ENCODE data around the gene ACTN3. TPM values are rescaled to one million over a fixed set of nuclear protein-coding genes. Genes with fewer than 3 reads are reported as not detected.

Gene ACTN3
- total and polyA plus RNA-seq, 3 experiments from 2014 or later, result 0.31 to 0.33 TPM; not detected in 1

- no peaks in the 10 kb centered on the region for H3K27me3 ChIP-seq (ENCODE audit: insufficient read depth, low read length, poor library complexity, severe bottlenecking)
- Mint-ChIP-seq H3K36me3 (peaks cover 0 to 1% (median 0%) of the 10 kb centered on the region in 3 donors), H3K4me1 (peaks cover 0 to 6% (median 1%) of the 10 kb centered on the region in 3 donors), H3K9me3 (no peaks in the 10 kb centered on the region), H3K4me3 (no peak overlapping the region), H3K27me3 (peaks cover 6 to 16% of the 10 kb centered on the region in 2 donors), H3K27ac (no peak overlapping the region)
- H3K27ac ChIP-seq (ENCODE audit: low read depth, low read length), result no peak overlapping the region
- H3K36me3 ChIP-seq (ENCODE audit: insufficient read depth, low read length), result no peaks in the 10 kb centered on the region
- no peak for DNase-seq
- H3K4me3 ChIP-seq (ENCODE audit: low read length), result no peak overlapping the region
- no peaks in the 10 kb centered on the region for H3K9me3 ChIP-seq (ENCODE audit: low read length)
- H3K4me1 ChIP-seq (ENCODE audit: insufficient read depth, low read length), result peaks cover 5% of the 10 kb centered on the region
- CTCF ChIA-PET, result interaction anchor here (1.6 kb wide), 1 partner anchor 40 kb away, joined by 3 read pairs; no protein-coding TSS in a partner anchor
- POLR2A ChIA-PET, result no interaction called here
These were observed 7.9 kb downstream of the ACTN3 start for GRCh38 chr11:66554602-66555001.

- Mint-ChIP-seq H3K9me3 (no peaks in the 10 kb centered on the region), H3K36me3 (peaks cover 0 to 1% (median 0%) of the 10 kb centered on the region in 3 donors), H3K27ac (no peak overlapping the region), H3K27me3 (peaks cover 6 to 16% of the 10 kb centered on the region in 2 donors), H3K4me1 (peaks cover 0 to 6% (median 1%) of the 10 kb centered on the region in 3 donors), H3K4me3 (no peak overlapping the region)
- CTCF ChIA-PET, result interaction anchor here (0.6 to 1.6 kb wide), 2 partner anchors 40 to 960 kb away, joined by 3 read pairs; partner anchors contain the start of gene KCNK7
- no peaks in the 10 kb centered on the region for H3K36me3 ChIP-seq (ENCODE audit: insufficient read depth, low read length)
- peaks cover 5% of the 10 kb centered on the region for H3K4me1 ChIP-seq (ENCODE audit: insufficient read depth, low read length)
- H3K4me3 ChIP-seq (ENCODE audit: low read length), result no peak overlapping the region
- DNase-seq, result no peak
- no peaks in the 10 kb centered on the region for H3K9me3 ChIP-seq (ENCODE audit: low read length)
- no peak overlapping the region for H3K27ac ChIP-seq (ENCODE audit: low read depth, low read length)
- POLR2A ChIA-PET, result no interaction called here
- no peaks in the 10 kb centered on the region for H3K27me3 ChIP-seq (ENCODE audit: insufficient read depth, low read length, poor library complexity, severe bottlenecking)
These were observed 8.7 kb downstream of the ACTN3 start for GRCh38 chr11:66555416-66555815.

- Histone ChIP-seq H3K9me3 (ENCODE audit: low read length) (no peaks in the 10 kb centered on the region), H3K27ac (ENCODE audit: low read depth, low read length) (no peak overlapping the region), H3K36me3 (ENCODE audit: insufficient read depth, low read length) (no peaks in the 10 kb centered on the region), H3K27me3 (ENCODE audit: insufficient read depth, low read length, poor library complexity, severe bottlenecking) (no peaks in the 10 kb centered on the region), H3K4me1 (ENCODE audit: insufficient read depth, low read length) (peaks cover 5% of the 10 kb centered on the region), H3K4me3 (ENCODE audit: low read length) (no peak overlapping the region)
- Mint-ChIP-seq H3K9me3 (no peaks in the 10 kb centered on the region), H3K27me3 (peaks cover 6 to 16% of the 10 kb centered on the region in 2 donors), H3K4me3 (no peak overlapping the region), H3K36me3 (peaks cover 0 to 1% (median 0%) of the 10 kb centered on the region in 3 donors), H3K27ac (no peak overlapping the region), H3K4me1 (peaks cover 0 to 6% (median 1%) of the 10 kb centered on the region in 3 donors)
- CTCF ChIA-PET, result interaction anchor here (1.6 kb wide), 1 partner anchor 39 kb away, joined by 3 read pairs; no protein-coding TSS in a partner anchor
- POLR2A ChIA-PET, result no interaction called here
- DNase-seq, result no peak
These were observed 9.4 kb downstream of the ACTN3 start for GRCh38 chr11:66556086-66556485.

GRCh38 chr11:66557733-66558326 is 11.1 kb downstream of the ACTN3 start:
- POLR2A ChIA-PET, result no interaction called here
- H3K9me3 Mint-ChIP-seq, result no peaks in the 10 kb centered on the region
- peaks cover 8 to 16% of the 10 kb centered on the region in 2 donors for H3K27me3 Mint-ChIP-seq
- no peak overlapping the region for H3K27ac Mint-ChIP-seq
- no peak overlapping the region for H3K27ac ChIP-seq (ENCODE audit: low read depth, low read length)
- no peak overlapping the region for H3K4me3 ChIP-seq (ENCODE audit: low read length)
- H3K36me3 Mint-ChIP-seq, result peaks cover 0 to 1% (median 0%) of the 10 kb centered on the region in 3 donors
- no peak for DNase-seq
- no peak overlapping the region for H3K4me3 Mint-ChIP-seq
- H3K9me3 ChIP-seq (ENCODE audit: low read length), result no peaks in the 10 kb centered on the region
- H3K4me1 ChIP-seq (ENCODE audit: insufficient read depth, low read length), result peaks cover 5% of the 10 kb centered on the region
- peaks cover 0 to 6% (median 1%) of the 10 kb centered on the region in 3 donors for H3K4me1 Mint-ChIP-seq
- CTCF ChIA-PET, result interaction anchor here (1.0 kb wide), 1 partner anchor 10 kb away, joined by 3 read pairs; no protein-coding TSS in a partner anchor
- H3K27me3 ChIP-seq (ENCODE audit: insufficient read depth, low read length, poor library complexity, severe bottlenecking), result no peaks in the 10 kb centered on the region
- no peaks in the 10 kb centered on the region for H3K36me3 ChIP-seq (ENCODE audit: insufficient read depth, low read length)

- Mint-ChIP-seq H3K9me3 (no peaks in the 10 kb centered on the region), H3K4me3 (peak overlapping the region in 2 of 7 donors; percentile 17 to 25), H3K4me1 (peaks cover 0 to 6% (median 1%) of the 10 kb centered on the region in 3 donors), H3K36me3 (peaks cover 0 to 1% (median 0%) of the 10 kb centered on the region in 3 donors), H3K27me3 (peaks cover 8 to 16% of the 10 kb centered on the region in 2 donors), H3K27ac (no peak overlapping the region)
- no peaks in the 10 kb centered on the region for H3K36me3 ChIP-seq (ENCODE audit: insufficient read depth, low read length)
- no peak overlapping the region for H3K4me3 ChIP-seq (ENCODE audit: low read length)
- H3K9me3 ChIP-seq (ENCODE audit: low read length), result no peaks in the 10 kb centered on the region
- DNase-seq, result peak in 4 of 5 donors; percentile 25 to 53 (median 27)
- no peak overlapping the region for H3K27ac ChIP-seq (ENCODE audit: low read depth, low read length)
- ChIA-PET POLR2A (interaction anchor here (0.5 kb wide), 1 partner anchor 110 kb away, joined by 3 read pairs; no protein-coding TSS in a partner anchor), CTCF (interaction anchor here (0.6 kb wide), 1 partner anchor 121 kb away, joined by 3 read pairs; no protein-coding TSS in a partner anchor)
- H3K4me1 ChIP-seq (ENCODE audit: insufficient read depth, low read length), result peaks cover 5% of the 10 kb centered on the region
- H3K27me3 ChIP-seq (ENCODE audit: insufficient read depth, low read length, poor library complexity, severe bottlenecking), result no peaks in the 10 kb centered on the region
These were observed 12.6 kb downstream of the ACTN3 start for GRCh38 chr11:66559142-66559865.

GRCh38 chr11:66559866-66560676 is 13.4 kb downstream of the ACTN3 start:
- ChIA-PET POLR2A (interaction anchor here (0.5 kb wide), 1 partner anchor 13 kb away, joined by 5 read pairs; no protein-coding TSS in a partner anchor), CTCF (interaction anchor here (0.6 to 2.5 kb wide), 2 partner anchors 118 to 121 kb away, joined by 3 to 8 read pairs; partner anchors contain the start of gene RBM4B)
- no peak for DNase-seq
- no peaks in the 10 kb centered on the region for H3K9me3 ChIP-seq (ENCODE audit: low read length)
- peaks cover 0 to 6% (median 1%) of the 10 kb centered on the region in 3 donors for H3K4me1 Mint-ChIP-seq
- peaks cover 5% of the 10 kb centered on the region for H3K4me1 ChIP-seq (ENCODE audit: insufficient read depth, low read length)
- H3K4me3 Mint-ChIP-seq, result peak overlapping the region in 1 of 7 donors; percentile 56
- no peak overlapping the region for H3K4me3 ChIP-seq (ENCODE audit: low read length)
- peaks cover 0 to 1% (median 0%) of the 10 kb centered on the region in 3 donors for H3K36me3 Mint-ChIP-seq
- H3K27ac Mint-ChIP-seq, result no peak overlapping the region
- H3K27ac ChIP-seq (ENCODE audit: low read depth, low read length), result no peak overlapping the region
- no peaks in the 10 kb centered on the region for H3K27me3 ChIP-seq (ENCODE audit: insufficient read depth, low read length, poor library complexity, severe bottlenecking)
- H3K36me3 ChIP-seq (ENCODE audit: insufficient read depth, low read length), result no peaks in the 10 kb centered on the region
- H3K9me3 Mint-ChIP-seq, result no peaks in the 10 kb centered on the region
- H3K27me3 Mint-ChIP-seq, result peaks cover 8 to 16% of the 10 kb centered on the region in 2 donors

GRCh38 chr11:66561178-66561974 is 14.7 kb downstream of the ACTN3 start:
- Mint-ChIP-seq H3K9me3 (no peaks in the 10 kb centered on the region), H3K4me1 (peaks cover 0 to 6% (median 3%) of the 10 kb centered on the region in 3 donors), H3K27ac (no peak overlapping the region), H3K4me3 (no peak overlapping the region), H3K27me3 (peaks cover 5 to 10% of the 10 kb centered on the region in 2 donors), H3K36me3 (peaks cover 0 to 5% (median 1%) of the 10 kb centered on the region in 3 donors)
- DNase-seq, result no peak
- POLR2A ChIA-PET, result no interaction called here
- CTCF ChIA-PET, result interaction anchor here (1.0 to 2.5 kb wide), 4 partner anchors 8 to 117 kb away, joined by 3 to 8 read pairs (median 3); partner anchors contain the start of gene RBM4B
- no peak overlapping the region for H3K27ac ChIP-seq (ENCODE audit: low read depth, low read length)
- peaks cover 5% of the 10 kb centered on the region for H3K4me1 ChIP-seq (ENCODE audit: insufficient read depth, low read length)
- H3K36me3 ChIP-seq (ENCODE audit: insufficient read depth, low read length), result no peaks in the 10 kb centered on the region
- no peak overlapping the region for H3K4me3 ChIP-seq (ENCODE audit: low read length)
- H3K9me3 ChIP-seq (ENCODE audit: low read length), result no peaks in the 10 kb centered on the region
- H3K27me3 ChIP-seq (ENCODE audit: insufficient read depth, low read length, poor library complexity, severe bottlenecking), result no peaks in the 10 kb centered on the region
